ENCODE data around the gene LRBA.

GRCh38 chr4:150579551-150580234 is 435.4 kb downstream of the LRBA start:
- TF ChIP-seq, protein P1, sequence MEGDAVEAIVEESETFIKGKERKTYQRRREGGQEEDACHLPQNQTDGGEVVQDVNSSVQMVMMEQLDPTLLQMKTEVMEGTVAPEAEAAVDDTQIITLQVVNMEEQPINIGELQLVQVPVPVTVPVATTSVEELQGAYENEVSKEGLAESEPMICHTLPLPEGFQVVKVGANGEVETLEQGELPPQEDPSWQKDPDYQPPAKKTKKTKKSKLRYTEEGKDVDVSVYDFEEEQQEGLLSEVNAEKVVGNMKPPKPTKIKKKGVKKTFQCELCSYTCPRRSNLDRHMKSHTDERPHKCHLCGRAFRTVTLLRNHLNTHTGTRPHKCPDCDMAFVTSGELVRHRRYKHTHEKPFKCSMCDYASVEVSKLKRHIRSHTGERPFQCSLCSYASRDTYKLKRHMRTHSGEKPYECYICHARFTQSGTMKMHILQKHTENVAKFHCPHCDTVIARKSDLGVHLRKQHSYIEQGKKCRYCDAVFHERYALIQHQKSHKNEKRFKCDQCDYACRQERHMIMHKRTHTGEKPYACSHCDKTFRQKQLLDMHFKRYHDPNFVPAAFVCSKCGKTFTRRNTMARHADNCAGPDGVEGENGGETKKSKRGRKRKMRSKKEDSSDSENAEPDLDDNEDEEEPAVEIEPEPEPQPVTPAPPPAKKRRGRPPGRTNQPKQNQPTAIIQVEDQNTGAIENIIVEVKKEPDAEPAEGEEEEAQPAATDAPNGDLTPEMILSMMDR (IDR thresholded peaks at IDR 0.05), result no peak
- TF ChIP-seq POLR2A (IDR thresholded peaks at IDR 0.05), result no peak
- no peak for TF ChIP-seq POLR2AphosphoS5 (IDR thresholded peaks at IDR 0.05)

All from breast epithelium (tissue), 3 donors.